GM21515 (cell line): ENCODE results near the gene ABTB2.
"Not testable (repeated sequence)": the region's sequence is repeated elsewhere in the genome, so short reads cannot be mapped to it uniquely, and the experiment has no call there.

Experiments
- ATAC-seq: cut with Tn5 transposase; IDR thresholded peaks from one replicate; pipeline ENCODE4 v1.9.1; 2021; ENCODE audit not compliant: unreplicated experiment

Gene ABTB2

DNA sequence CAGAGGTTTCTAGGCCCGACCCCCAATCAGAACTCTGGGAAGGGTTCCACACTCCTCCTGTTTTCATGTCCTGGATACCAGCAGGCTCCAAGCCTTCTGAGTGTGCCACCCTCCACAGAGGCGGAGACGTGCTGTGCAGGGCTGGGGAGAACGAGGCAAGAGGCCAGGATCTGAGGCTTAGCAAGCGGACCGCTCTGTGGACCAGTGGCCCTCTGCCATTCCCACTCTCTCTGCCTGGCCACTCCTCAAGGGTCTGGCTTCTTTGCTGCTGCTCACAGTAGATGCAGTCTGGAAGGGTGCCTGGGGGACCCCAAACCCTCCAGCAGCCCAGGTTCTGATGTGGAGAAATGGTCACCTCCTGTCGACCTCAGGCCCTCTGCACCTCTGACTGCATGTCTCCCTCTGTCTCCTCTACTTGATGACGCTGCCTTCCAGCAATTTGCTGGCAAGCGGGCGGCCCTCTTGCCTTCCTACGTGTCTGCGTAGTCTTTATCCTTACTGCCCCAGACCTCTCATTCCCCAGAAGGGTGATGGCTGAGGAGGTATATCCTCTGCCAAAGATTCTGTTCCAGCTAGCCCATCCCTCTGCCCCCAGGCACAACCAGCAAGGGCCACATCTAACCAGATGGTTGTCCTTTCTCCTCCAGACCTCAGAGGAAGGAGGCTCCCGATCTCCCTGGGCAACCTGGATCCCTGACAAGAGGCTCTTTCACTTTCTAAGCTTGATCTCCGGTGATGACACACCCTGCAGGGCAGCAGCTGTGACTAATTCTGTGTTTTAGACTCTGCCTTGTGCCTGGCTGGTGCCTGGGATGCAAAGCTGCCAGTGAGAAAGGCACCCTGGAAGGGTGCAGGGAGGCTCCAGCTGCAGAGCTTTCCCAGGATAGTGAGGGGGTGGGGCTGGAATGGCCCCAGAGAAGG is 165.1 kb downstream of the ABTB2 start:
- ATAC-seq = no peak

DNA sequence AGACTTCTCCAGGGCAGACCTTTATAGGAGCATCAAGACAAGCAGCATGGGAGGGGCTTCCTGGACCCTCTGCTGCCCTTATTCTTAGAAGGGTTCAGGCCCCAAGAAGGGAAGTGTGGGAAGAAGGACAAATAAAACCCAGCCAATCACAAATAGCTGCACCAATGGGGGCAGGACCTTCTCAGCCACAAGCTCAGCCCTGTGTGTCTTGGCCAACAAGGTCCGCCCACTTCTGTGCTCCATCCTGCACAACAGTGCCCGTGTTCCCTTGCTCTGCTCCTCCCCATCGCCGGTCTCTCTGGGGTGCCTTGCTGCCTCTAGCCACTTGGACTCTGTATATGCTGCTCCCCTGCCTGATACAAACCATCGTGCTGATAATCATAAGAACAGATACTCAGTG is 166.2 kb downstream of the ABTB2 start:
- no peak for ATAC-seq

DNA sequence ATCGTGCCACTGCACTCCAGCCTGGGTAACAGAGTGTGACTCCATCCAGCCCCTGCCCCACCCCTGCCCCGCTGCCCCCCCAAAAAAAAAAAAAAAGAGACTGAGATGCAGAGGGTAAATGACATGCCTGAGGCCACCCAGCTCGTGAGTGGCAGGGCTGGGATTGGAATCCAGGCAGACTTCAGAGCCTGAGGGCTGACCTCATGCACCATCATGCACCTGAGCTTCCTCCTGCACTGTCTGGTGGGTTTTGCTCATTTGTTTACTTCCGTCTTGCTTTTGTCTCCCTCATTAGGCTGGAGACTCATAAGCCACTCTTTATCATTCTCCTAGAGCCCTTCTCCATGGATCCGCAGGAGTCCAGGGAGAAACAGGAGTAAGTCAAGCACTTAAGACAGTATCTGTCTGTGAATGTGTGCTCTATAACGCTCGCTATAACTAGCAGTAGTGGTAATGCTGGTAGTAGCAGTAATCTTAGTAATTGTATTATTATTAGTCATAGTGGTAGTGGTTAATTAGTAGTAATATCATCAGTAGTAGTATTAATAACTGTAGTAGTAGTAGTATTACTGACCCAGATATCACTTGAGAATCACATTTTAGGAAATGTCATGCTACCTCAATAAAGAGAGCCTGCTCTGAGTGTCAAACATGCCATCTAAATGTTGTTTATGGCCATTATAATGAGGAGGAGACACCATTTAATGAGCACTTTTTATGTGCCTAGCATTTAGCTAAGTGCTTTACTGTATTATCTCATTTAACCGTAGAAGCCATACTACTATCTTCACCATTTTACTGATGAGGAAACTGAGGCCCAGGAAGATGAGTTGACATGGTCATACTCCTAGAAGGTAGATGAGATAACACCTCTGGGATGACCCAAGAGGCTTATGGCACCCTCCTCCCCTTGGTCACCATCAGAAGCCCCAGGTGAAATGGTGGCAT is 167.3 kb downstream of the ABTB2 start:
- ATAC-seq = no peak

DNA sequence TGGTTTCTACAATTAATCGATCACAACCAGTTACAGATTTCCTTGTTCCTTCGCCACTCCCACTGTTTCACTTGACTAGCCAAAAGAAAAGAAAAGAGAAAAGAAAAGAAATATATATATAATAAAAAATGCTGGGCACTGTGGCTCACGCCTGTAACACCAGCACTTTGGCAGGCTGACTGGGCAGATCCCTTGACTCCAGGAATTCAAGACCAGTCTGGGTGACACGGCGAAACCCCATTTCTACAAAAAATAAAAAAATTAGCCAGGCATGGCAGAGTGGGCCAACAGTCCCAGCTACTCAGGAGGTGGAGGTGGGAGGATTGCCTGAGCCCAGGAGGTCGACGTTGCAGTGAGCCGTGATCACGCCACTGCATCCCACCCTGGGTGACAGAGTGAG is 168.6 kb downstream of the ABTB2 start:
- ATAC-seq = no peak

DNA sequence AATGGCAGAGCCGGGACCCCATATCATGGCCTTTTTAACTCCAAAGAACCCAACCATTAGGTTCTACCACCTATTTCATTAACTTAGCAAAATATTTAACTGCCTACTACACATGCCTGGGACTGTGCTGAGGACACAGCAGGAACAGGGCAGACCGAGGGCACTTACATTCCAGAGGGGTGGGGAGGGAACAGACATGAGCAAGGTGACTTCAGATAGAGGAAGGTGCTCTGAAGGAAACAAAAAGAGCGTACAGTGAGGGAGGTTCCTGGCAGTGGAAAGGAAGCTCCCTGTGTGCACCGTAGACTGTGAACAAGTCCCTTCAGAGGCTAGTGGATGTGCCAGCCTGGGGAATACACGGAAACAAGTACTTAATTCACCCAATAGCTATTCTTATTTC is 169.6 kb downstream of the ABTB2 start:
- ATAC-seq = no peak

DNA sequence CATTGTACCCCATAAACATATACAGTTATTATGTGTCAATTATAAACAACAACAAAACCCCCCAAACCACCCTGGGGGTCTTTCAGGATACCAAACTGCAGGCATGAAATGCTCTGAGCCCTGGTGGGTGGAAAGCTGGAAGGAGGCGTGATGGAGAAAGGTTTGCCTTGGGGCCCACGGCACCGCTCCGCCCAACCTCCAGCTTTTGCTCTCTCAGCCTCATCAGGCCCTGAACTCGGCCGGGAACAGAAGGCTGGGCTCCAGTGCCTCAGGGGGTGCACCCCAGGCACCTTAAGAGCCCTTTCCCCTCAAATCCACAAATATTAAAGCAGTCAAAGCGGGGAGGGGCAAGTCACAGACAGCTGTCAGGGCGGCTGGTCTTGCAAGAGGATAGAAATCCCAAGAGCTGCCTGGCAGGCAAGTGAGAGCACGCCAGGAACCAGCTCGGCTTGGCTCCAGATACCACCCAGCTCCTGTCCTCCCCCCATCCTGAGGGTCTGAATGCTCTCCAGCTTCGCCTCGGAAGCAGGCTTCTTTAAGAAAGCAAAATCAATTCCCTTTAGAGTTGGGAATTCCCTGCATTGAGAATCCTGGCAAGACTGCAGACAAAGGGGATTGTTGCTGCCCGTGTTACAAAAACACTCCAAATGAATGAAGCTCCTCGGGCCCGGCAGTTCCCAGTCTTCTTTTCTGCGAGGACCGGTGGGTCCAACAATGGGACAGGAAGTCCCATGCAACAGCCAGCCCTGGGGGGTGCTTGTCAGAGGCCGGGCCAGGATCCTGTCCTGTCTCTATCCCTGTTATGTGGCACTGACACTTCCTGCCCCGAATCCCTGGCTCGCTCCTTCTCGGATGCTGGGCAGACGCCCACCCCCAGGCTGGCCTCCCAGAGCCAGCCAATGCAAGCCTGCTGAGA is 171.6 kb downstream of the ABTB2 start:
- ATAC-seq = no peak

DNA sequence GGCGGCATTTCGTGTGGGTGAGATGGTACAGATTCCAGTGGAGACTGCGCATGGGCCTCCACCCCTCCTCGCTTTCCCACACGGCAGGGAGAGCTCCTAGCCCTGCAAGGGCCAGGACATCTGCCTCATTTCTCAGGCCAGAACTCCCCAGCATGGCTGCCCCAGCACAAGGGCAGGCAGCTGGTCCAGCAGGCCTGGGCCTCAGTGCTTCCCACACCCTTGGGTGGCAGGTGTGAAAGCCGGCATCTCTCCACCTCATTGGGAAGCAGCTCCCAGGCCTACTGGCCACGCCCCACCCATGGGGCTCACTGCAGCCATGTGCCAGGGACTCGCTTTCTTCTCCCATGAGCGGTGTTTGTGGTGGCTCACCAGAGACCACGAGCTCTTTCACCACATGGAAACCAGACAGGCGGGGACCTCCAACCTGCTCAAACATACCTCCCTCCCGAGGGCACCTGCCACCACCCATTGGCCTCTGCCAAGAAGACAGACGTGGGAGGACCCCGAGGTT is 173.2 kb downstream of the ABTB2 start:
- no peak for ATAC-seq

DNA sequence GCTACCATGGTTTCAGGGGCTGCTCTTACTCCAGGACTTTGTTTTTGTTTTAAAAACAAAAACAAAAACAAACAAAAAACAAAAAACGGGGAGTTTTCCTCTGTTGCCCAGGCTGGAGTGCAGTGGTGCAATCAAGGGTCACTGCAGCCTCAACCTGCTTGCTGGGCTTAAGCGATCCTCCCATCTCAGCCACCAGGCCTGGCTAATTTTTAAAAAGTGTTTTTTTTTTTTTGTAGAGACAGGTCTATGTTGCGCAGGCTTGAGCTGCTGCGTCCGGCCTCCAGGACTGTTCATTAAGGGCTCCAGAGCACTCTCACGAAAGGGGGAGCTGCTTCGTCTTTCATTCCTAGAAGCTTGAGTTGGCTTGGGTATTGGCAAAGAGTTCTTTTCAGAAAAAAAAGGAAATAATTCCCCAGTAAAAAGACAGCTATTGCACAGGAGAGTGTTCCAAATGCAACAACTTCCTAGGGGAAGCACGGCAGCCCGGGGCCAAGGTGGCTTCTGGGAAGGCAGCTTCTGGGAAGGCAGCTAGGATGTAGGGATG is 173.9 kb downstream of the ABTB2 start:
- ATAC-seq = no peak

DNA sequence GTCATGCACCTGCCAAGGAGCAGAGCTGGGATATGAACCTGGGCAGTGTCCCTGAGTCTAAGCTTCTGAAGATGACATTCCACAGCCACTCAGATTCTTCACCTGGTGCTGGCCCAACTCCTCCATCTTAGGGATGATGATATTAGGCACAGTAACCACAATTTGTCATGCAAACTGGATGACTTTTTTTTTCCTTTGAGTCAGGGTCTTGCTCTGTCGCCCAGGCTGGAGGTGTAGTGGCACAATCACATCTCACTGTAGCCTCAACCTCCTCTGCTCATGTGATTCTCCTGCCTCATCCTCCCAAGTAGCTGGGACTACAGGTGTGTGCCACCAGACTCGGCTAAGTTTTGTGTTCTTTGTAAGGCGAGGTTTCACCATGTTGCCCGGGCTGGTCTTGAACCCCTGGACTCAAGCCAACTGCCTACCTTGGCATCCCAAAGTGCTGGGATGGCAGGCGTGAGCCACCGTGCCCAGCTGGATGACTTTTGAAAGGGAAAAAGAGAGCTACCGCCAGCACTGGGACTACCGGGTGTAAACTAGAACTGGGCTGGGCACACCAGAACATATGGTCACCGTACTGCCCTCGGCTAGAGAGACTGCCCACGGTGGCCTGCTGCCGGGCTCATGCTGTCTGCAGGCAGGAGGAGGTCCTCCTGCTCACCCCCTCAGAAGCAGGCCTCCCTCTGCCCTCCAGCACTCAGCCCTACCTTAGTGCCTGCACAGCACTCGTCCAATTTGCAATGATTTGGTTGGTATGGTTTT is 174.7 kb downstream of the ABTB2 start:
- ATAC-seq = no peak

DNA sequence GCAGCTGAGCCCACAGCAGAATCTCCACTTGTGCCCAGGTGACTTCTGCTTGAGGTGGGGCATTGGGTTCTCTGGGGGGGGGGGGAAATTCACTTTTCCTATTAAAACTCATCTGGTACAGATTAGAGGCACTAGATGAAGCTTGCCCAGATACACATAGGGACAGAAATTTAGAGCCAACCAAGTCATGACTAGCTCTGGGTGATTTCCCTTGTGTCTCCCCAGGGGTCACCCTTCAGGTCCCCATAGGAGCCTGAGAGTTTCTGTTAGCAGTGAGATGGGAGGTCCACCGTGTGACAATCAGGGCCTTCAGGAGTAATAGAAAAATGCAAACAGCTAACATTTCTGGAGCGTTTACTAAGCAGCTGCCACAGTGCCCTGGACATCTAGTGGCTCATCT is 175.4 kb downstream of the ABTB2 start:
- no peak for ATAC-seq

DNA sequence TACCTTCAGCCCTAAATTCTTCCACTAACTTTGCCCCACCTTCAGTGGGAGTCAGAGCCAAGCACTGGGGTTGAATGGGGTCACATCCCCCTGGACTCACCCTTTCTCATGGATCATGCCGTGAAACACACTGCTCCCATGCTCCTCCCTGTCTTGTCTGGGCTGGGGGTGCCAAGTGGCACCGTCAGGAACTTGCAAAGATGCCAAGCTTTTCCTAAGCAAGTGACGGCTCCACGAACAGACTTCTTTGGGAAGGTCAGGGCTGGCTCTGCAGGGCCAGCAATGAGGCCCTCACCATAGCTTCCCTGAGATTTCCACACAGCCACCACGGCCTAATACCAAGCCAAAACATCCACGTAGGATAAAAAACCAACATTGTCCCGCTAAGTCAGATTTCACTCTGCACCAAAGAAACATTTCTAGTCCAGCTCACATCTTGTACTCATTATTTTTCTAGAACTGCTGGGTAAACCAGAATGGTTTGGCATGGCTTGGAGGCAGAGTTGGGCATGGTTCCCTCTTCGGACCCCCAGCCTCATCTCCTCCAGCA is 175.9 kb downstream of the ABTB2 start:
- no peak for ATAC-seq

DNA sequence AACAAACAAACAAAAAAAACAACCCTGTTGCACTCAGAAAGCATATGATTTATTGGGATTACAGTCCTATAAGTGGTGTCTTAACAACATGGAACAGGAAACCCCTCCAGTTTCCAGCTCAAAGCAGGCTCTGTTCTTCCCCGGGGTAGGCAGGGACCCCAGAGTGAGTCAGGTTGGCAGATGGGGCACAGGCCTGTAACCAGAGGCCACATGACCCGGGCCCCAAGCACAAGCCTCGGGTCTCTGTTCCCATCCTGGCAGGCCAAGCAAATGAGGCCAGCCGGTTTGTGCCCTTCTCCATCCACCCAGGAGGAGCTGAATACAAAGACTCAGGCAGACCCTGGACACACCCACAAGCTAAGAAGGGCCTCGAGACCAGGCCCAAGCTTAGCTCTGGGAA is 176.6 kb downstream of the ABTB2 start:
- ATAC-seq = no peak

DNA sequence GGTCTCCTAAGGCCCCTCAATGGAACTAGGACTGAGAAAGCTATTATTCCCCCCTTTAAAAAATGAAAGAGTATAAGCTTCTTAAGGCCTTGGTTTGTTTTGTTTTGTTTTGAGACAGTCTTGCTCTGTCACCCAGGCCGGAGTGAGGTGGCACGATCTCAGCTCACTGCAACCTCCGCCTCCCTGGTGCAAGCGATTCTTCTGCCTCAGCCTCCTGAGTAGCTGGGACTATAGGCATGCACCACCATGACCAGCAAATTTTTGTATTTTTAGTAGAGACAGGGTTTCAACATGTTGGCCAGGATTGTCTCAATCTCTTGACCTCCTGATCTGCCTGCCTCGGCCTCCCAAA is 177.0 kb downstream of the ABTB2 start:
- not testable (repeated sequence) for ATAC-seq

DNA sequence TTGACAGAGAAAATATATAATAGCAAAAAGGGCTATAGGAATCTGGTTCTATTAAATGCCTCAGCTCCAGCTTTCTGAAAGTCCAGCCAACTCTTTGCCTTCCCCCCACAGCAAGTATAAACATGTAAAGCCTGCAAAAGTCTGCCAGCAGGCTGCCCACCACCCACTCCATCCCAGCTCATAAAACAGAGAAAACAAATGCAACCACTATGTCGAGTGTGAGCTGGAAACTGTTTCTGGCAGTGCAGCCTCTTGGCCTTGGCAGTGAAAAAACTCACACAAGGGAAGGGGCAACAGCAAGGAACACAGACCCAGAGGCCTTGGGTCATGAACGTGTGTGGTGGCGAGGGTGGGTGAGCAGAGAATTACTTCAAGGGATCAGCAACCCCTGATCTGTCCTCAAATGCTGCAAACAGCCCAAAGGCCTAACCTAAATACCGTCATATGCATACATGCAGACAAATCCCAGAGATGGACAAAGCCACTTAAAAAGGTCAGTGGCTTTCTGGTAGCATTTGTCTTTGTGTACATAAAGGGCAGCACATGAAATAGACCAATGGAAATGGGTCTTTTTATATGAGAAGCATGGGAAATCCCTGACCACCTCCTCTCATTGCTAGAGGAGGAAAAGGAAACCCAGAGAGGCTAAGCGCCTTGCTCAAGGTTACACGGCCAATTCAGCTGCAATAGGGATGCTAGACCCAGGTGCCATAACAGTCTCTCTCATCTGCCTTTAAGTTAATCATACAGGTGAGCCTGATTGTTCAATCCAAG is 177.6 kb downstream of the ABTB2 start:
- no peak for ATAC-seq

DNA sequence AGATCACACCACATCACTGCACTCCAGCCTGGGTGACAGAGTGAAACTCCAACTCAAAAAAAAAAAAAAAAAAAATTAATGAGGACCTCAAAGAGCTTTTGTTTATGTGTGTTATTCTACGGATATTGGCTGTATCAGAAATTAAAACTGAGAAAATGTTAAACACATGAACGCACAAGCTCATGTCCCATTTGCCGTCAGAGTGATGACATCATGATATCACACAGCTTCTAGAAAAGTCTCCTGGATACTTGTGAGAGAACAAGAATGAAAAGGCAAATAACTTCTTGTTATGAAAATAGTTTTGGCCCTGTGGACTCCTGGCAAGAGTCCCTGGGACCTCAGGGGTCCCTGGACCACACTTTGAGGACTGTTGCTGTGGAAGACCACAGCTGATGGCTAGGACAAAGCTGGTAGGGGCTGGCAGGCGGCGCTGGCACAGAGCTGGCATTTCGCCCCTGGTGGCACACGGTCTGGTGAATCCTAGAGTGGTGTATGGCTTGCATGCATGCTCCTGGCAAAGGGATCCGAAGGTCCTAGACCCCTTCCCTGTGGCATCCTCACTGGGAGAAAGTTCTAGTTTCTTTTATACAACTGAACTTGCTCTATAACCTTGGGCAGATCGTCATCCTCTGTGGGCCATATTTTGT is 178.7 kb downstream of the ABTB2 start:
- no peak for ATAC-seq

DNA sequence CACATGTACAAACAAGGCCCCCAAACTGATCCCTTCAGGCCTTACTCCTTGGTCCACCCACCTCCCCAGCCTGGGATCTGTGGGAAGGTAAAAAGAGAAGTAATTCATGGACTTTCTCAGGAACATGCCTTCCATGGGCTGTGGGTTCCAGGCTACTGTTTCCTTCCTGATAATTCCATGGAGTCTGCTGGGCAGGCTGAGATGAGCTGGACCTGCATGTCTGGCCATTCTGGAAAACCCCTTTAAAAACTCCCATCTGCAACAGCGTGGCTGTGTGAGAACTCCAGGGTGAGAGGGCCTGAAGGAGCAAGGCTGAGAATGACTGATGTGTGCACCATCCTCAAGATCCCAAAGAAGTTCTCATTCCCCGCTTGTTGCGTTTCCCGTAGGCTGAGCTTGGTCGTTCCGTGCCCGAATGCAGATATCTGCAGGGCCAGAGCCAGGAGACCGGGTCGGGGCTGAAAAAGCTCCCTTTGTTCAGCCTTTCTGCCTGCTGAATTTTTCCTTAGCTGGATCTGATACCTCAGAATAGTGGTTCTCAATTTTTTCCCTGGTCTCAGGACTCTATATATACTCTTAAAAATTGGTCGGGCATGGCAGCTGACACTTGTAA is 179.5 kb downstream of the ABTB2 start:
- ATAC-seq = no peak

DNA sequence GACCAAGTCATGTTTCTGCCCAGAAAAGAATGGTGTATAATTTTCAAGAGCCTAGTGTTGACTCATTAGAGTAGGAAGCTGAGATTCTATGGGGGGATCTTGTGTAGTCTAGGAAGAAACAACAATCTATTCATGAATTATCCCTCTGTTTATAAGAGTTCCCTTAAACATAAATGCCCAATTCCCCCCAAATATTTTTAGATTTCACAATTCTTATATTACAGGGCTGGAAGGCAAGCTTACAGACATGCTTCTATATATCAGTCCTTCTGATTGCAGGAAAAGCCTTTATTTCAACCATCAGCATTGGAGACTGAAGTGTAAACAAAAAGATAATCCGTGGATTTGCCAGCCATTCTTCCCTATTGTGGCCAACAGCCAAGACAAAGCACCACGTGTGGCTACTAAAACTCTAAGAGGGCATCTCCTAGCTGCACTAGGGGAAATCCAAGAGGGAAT is 181.0 kb downstream of the ABTB2 start:
- ATAC-seq = no peak
